VCaP (cell line): ENCODE data around the gene CYTH3.
"Not testable (repeated sequence)": the region's sequence is repeated elsewhere in the genome, so short reads cannot be mapped to it uniquely, and the experiment has no call there.

ENCODE experiments used
- H3K27ac ChIP-seq: fragments of 450-650 bp; 2 replicates; pipeline ENCODE4 v1.5.1; 2017
- TF ChIP-seq, protein P1 (sequence below): fragments of 450-650 bp; conservative IDR thresholded peaks from 2 replicates; pipeline ENCODE4 v1.5.1; 2017; ENCODE audit warnings: mild to moderate bottlenecking, moderate library complexity

The CYTH3 gene

DNA sequence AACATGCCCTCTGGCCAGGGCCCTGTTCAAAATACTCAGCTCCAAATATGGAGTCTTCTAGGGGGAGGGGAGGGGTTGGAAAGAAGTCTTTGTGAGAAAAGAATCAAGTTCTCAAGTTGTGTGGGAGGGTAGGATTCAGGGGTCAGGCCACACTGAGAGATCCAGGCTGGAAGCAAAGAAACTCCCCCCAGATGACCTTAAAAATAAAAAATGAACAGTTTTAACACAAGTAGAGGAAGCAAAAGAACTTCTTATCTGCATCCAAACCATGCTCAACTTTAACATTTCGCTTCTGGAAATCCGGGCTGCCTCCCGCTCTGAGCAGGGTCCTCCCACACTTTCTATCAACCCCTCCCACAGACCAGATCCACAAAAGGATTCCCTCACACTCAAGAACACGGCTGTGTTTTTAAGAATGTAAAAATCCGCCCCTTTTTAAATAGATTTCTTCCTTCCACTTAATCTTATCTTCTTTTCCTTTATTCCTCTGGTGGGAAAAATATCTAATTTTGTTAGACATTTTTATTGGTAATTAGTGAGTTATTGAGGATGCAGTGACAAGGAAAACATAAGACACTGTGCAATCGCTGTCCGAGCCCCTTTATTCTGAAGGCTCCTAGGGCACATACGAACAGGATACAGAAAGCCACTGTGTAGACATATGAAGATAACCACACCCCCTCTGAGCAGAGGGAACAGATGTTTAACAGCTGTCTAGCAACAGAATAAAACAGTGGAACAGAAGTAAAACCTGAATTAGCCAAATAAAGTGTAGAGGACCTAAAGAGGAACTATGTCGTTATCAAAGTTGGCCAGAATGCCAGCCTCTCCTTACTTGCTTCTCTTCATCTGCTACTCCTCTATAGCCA is 43.8 kb downstream of the CYTH3 start:
- H3K27ac ChIP-seq = no peak overlapping the region

DNA sequence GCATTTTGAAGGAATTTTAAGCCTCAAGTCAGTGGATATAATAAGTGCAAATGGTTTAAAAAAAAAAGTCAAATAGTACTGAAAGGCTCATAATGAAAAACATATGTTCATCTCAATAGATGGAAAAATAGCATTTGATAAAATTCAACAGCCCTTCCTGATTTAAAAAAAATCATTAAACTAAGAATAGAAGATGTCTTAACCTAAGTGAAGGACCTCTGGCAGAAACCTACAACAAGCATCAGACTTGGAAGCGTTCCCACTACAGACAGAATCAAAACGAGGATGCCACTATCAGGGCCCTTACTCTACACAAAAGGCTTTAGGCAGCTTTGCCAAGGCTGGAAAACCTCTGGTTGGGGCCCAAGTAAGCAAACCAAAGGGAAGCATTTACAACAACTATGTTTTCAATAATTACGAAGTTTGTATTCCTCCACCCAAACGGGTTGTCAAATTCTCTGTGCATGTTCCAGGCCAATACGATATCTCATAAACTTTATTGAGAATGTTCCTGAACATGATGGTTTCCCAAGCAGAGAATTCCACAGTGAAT is 45.1 kb downstream of the CYTH3 start:
- H3K27ac ChIP-seq = peak overlapping the region; percentile 25; the same call in 1 of the 2 replicates
- TF ChIP-seq, protein P1, sequence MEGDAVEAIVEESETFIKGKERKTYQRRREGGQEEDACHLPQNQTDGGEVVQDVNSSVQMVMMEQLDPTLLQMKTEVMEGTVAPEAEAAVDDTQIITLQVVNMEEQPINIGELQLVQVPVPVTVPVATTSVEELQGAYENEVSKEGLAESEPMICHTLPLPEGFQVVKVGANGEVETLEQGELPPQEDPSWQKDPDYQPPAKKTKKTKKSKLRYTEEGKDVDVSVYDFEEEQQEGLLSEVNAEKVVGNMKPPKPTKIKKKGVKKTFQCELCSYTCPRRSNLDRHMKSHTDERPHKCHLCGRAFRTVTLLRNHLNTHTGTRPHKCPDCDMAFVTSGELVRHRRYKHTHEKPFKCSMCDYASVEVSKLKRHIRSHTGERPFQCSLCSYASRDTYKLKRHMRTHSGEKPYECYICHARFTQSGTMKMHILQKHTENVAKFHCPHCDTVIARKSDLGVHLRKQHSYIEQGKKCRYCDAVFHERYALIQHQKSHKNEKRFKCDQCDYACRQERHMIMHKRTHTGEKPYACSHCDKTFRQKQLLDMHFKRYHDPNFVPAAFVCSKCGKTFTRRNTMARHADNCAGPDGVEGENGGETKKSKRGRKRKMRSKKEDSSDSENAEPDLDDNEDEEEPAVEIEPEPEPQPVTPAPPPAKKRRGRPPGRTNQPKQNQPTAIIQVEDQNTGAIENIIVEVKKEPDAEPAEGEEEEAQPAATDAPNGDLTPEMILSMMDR = no peak

More for the DNA sequence above, 43.8 kb downstream of the CYTH3 start:
- TF ChIP-seq, protein P1 = no peak

DNA sequence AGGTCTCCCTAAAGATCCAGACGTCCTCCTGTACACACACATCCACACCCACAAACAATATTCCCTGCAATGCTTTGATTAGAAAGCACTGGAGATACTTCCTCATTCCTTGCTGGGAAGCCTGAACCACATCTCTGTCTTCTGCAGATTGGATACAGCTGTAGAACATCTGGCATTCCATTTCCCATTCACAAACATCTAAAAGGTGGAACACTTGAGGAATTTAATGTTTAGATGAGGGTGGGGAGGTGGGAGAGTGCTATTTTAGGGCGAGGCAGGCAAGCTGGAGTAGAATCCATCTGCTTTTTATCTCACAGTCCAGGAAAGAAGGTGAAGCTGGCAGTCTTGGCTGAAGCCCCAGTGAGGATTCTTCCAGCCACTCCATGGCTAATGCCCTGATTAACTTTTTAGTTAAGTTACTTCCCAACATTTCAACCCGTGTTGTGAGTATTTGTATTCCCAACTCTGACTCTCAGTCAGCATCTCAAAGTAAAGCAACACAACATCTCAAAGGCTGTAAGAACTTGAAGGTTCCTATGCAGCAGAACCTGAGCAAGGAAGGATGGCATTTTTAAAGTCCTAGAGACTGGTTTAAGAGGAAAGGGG is 46.1 kb downstream of the CYTH3 start:
- TF ChIP-seq, protein P1 = no peak
- no peak overlapping the region for H3K27ac ChIP-seq

DNA sequence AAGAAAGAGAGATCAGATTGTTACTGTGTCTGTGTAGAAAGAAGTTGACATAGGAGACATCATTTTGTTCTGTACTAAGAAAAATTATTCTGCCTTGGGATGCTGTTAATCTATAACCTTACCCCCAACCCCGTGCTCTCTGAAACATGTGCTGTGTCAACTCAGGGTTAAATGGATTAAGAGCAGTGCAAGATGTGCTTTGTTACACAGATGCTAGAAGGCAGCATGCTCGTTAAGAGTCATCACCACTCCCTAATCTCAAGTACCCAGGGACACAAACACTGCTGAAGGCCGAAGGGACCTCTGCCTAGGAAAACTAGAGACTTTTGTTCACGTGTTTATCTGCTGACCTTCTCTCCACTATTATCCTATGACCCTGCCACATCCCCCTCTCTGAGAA is 49.0 kb downstream of the CYTH3 start:
- not testable (repeated sequence) for H3K27ac ChIP-seq

DNA sequence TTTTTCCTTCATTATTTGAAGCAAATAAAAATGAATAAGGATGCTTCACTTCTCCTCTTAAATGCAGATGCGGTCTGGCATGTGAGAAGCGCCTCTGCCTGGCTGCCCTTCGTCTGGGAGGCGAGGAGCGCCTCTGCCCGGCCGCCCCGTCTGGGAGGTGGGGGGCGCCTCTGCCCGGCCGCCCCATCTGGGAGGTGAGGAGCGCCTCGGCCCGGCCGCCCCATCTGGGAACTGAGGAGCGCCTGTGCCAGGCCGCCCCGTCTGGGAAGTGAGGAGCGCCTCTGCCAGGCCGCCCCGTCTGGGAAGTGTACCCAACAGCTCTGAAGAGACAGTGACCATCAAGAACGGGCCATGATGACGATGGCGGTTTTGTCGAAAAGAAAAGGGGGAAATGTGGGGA is 49.4 kb downstream of the CYTH3 start:
- not testable (repeated sequence) for H3K27ac ChIP-seq

DNA sequence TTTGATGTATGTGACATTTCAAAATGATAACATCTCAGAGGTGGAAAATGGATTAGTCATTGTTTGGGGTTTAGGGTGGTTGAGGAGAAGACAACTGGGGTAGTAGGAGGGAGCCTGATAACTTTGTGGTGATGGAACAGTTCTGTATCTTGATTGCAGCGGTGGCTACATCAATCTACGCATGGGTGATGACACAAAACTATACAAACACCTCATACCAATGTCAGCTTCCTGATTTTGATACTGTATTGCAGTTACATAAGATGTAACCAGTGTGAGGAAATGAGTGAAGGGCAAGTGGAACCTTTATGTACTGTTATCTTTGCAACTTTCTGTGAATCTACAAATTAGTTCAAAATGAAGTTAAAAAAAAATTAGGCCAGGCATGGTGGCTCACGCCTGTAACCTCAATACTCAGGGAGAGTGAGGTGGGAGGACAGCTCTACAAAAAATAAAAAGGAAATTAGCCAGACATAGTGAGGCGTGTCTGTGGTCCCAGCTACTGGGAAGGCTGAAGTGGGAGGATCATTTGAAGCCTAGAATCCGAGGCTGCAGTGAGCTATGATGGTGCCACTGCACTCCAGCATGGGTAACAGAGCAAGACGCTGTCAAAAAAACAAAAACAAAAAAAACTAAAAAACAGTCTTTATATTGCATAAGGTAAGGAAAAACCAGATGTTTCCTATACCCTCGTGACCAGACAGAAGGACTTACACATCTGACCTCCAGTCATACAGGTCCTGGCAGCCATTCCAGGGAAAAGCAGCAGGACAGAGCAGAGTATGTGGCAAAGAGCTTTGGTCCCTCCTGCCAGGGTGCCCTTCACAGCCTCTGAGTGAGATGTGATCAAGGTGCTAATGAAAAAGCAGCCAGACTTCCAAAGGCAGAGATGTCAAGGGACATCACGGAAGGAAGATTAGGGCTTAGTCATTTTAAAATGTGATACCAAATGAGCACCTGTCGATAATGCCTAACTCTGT is 50.8 kb downstream of the CYTH3 start:
- H3K27ac ChIP-seq = no peak overlapping the region
- TF ChIP-seq, protein P1 = no peak

DNA sequence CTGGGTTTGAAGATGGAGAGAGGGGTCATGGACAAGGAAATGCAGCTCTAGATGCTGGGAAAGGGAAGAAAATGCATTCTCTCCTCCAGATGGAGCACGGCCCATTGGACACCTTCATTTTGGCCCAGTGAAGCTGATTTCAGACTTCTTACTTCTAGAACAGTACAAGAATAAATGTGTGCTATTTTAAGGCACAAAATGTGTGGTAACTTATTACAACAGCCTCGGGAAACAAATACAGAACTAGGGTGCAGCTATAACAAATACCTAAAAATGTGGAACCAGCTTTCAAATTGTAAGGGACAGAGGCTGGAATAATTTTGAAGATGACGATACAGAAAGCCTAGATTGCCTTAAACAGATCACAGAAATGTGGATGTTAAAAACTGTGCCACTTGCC is 54.1 kb downstream of the CYTH3 start:
- TF ChIP-seq, protein P1 = no peak
- no peak overlapping the region for H3K27ac ChIP-seq

DNA sequence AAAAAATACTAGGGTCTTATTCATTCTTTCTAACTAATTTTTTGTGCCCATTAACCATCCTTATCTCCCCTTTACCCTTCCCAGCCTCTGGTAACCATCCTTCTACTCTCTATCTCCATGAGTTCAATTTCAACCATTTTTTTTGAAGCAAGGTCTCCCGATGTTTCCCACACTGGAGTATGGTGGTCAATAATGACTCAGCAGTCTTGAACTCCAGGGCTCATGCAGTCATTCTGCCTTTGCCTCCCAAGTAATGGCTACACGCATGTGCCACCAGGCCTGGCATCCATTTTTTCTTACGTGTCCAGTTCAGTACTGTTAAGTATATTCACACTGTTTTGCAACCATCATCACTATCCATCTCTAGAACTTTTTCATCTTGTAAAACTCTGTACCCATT is 60.4 kb downstream of the CYTH3 start:
- no peak overlapping the region for H3K27ac ChIP-seq
- TF ChIP-seq, protein P1 = no peak
